ENCODE results near the gene MPZL3. TPM values are rescaled to one million over a fixed set of nuclear protein-coding genes. Genes with fewer than 3 reads are reported as not detected.
A peak's percentile ranks its signal among the peaks of the same experiment; 100 is the strongest.

Gene MPZL3
- total and polyA plus RNA-seq, 2 experiments from 2014 or later = 10.2 to 20.6 TPM

DNA sequence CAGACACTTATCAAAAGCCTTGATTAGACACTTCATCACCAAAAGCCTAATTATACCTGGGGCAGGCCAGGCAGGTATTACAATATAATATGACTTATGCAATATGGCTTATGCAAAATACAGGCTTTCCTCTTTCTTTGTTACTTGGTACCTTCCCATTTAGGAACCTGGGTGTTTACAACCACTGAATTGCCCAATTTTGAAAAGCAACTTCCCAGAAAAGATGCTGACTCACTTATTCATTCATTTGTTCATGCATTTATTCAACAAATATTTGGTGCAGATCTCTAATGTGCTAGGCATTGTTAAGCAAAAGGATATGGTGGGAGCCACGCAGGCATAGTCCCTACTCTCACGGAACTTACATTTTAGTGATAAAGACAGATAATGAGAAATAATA lies 13.7 kb downstream of the MPZL3 start:
- H3K4me3 ChIP-seq = no peak overlapping the region
- H3K27me3 ChIP-seq = no peaks in the 10 kb centered on the region
- no peaks in the 10 kb centered on the region for H3K9me2 ChIP-seq (replicated peaks; ENCODE audit: insufficient read depth)
- DNase-seq (ENCODE audit: low spot score) = no peak
- 92% methylated on average over 2 of the region's 2 CpGs for WGBS (ENCODE audit: low lambda C conversion rate, missing lambda C conversion rate)
- no peaks in the 10 kb centered on the region for H3K36me3 ChIP-seq (replicated peaks; ENCODE audit: insufficient read depth, low read depth)
- no peak overlapping the region for H3K27ac ChIP-seq
- no peak overlapping the region for H2AFZ ChIP-seq
- H4K20me1 ChIP-seq (ENCODE audit: insufficient read depth, poor library complexity, severe bottlenecking) = no peaks in the 10 kb centered on the region
- peaks cover 11% of the 10 kb centered on the region for H3K79me2 ChIP-seq
- TF ChIP-seq EZH2phosphoT487 (IDR thresholded peaks at IDR 0.05; ENCODE audit: low read depth, severe bottlenecking, unreplicated experiment) (no peak), EZH2 (IDR thresholded peaks at IDR 0.05; ENCODE audit: borderline replicate concordance) (no peak), CTCF (IDR thresholded peaks at IDR 0.05; ENCODE audit: poor library complexity) (no peak)
- no peaks in the 10 kb centered on the region for H3K9me3 ChIP-seq (ENCODE audit: low read depth)
- no peak overlapping the region for H3K4me2 ChIP-seq
- peaks cover 14% of the 10 kb centered on the region for H3K4me1 ChIP-seq (ENCODE audit: insufficient read depth)

DNA sequence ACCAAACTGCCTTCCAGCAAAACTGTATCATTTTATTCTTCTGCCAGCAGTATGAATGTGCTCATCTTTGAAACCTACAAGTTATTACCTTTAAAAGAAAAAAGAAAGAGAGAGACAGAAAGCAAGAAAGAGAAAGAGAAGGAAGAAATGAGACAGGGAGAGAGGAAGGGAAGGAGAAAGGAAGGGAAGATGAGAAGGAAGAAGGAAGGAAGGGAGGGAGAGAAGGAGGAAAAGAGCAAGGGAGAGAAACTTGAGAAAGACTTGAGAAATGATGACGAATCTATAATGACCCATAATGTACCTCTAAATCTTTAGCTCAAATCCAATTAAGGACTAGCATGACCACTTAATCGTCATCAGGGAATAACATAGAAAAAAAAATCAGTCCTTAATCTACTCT lies 16.0 kb downstream of the MPZL3 start:
- no peak overlapping the region for H2AFZ ChIP-seq
- H3K4me2 ChIP-seq = peak overlapping the region; percentile 12
- no peaks in the 10 kb centered on the region for H3K36me3 ChIP-seq (replicated peaks; ENCODE audit: insufficient read depth, low read depth)
- H3K4me1 ChIP-seq (ENCODE audit: insufficient read depth) = peaks cover 11% of the 10 kb centered on the region
- peaks cover 3% of the 10 kb centered on the region for H3K79me2 ChIP-seq
- TF ChIP-seq CTCF (IDR thresholded peaks at IDR 0.05; ENCODE audit: poor library complexity) = no peak
- no peak for TF ChIP-seq EZH2 (IDR thresholded peaks at IDR 0.05; ENCODE audit: borderline replicate concordance)
- TF ChIP-seq EZH2phosphoT487 (IDR thresholded peaks at IDR 0.05; ENCODE audit: low read depth, severe bottlenecking, unreplicated experiment) = no peak
- H3K27ac ChIP-seq = peak overlapping the region; percentile 52
- H3K9me2 ChIP-seq (replicated peaks; ENCODE audit: insufficient read depth) = no peaks in the 10 kb centered on the region
- DNase-seq (ENCODE audit: low spot score) = no peak
- H4K20me1 ChIP-seq (ENCODE audit: insufficient read depth, poor library complexity, severe bottlenecking) = no peaks in the 10 kb centered on the region
- H3K4me3 ChIP-seq = no peak overlapping the region
- no peaks in the 10 kb centered on the region for H3K9me3 ChIP-seq (ENCODE audit: low read depth)
- H3K27me3 ChIP-seq = no peaks in the 10 kb centered on the region
- 84% methylated on average over 2 of the region's 2 CpGs for WGBS (ENCODE audit: low lambda C conversion rate, missing lambda C conversion rate)

DNA sequence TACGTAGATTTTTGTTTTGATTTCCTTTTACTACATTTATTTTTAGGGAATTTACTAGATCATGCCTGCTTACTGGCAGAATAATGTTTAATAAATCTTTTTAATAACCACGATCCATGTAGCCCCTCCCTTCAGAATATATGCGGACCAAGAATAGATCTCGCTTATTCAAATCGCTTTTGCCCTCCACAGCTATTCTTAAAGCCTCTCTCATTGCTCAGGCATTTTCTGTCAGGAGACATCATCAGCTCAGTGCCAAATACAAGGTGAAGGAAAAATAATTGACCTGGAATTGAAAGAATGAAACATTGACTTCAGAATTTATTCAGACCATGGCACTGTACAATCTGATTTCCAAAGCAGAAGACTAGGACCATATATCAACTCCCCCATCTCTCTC lies 17.3 kb downstream of the MPZL3 start:
- no peak for DNase-seq (ENCODE audit: low spot score)
- no peaks in the 10 kb centered on the region for H3K9me3 ChIP-seq (ENCODE audit: low read depth)
- no peak for TF ChIP-seq CTCF (IDR thresholded peaks at IDR 0.05; ENCODE audit: poor library complexity)
- no peak for TF ChIP-seq EZH2 (IDR thresholded peaks at IDR 0.05; ENCODE audit: borderline replicate concordance)
- no peak for TF ChIP-seq EZH2phosphoT487 (IDR thresholded peaks at IDR 0.05; ENCODE audit: low read depth, severe bottlenecking, unreplicated experiment)
- no peaks in the 10 kb centered on the region for H4K20me1 ChIP-seq (ENCODE audit: insufficient read depth, poor library complexity, severe bottlenecking)
- 96% methylated on average over 5 of the region's 5 CpGs for WGBS (ENCODE audit: low lambda C conversion rate, missing lambda C conversion rate)
- H3K4me2 ChIP-seq = no peak overlapping the region
- no peaks in the 10 kb centered on the region for H3K9me2 ChIP-seq (replicated peaks; ENCODE audit: insufficient read depth)
- no peaks in the 10 kb centered on the region for H3K27me3 ChIP-seq
- H3K79me2 ChIP-seq = peaks cover 3% of the 10 kb centered on the region
- no peak overlapping the region for H2AFZ ChIP-seq
- H3K4me1 ChIP-seq (ENCODE audit: insufficient read depth) = no peaks in the 10 kb centered on the region
- H3K27ac ChIP-seq = no peak overlapping the region
- no peak overlapping the region for H3K4me3 ChIP-seq
- no peaks in the 10 kb centered on the region for H3K36me3 ChIP-seq (replicated peaks; ENCODE audit: insufficient read depth, low read depth)

- no peaks in the 10 kb centered on the region for H3K9me2 ChIP-seq (replicated peaks; ENCODE audit: insufficient read depth)
- no peaks in the 10 kb centered on the region for H3K79me2 ChIP-seq
- no peak overlapping the region for H2AFZ ChIP-seq
- no peaks in the 10 kb centered on the region for H3K27me3 ChIP-seq
- no peaks in the 10 kb centered on the region for H4K20me1 ChIP-seq (ENCODE audit: insufficient read depth, poor library complexity, severe bottlenecking)
- WGBS (ENCODE audit: low lambda C conversion rate, missing lambda C conversion rate) = 67% methylated on average over 1 of the region's 1 CpG
- no peak overlapping the region for H3K4me2 ChIP-seq
- H3K9me3 ChIP-seq (ENCODE audit: low read depth) = no peaks in the 10 kb centered on the region
- no peak overlapping the region for H3K4me3 ChIP-seq
- no peaks in the 10 kb centered on the region for H3K4me1 ChIP-seq (ENCODE audit: insufficient read depth)
- TF ChIP-seq EZH2phosphoT487 (IDR thresholded peaks at IDR 0.05; ENCODE audit: low read depth, severe bottlenecking, unreplicated experiment) = no peak
- TF ChIP-seq CTCF (IDR thresholded peaks at IDR 0.05; ENCODE audit: poor library complexity) = no peak
- TF ChIP-seq EZH2 (IDR thresholded peaks at IDR 0.05; ENCODE audit: borderline replicate concordance) = no peak
- H3K36me3 ChIP-seq (replicated peaks; ENCODE audit: insufficient read depth, low read depth) = no peaks in the 10 kb centered on the region
- no peak overlapping the region for H3K27ac ChIP-seq
- DNase-seq (ENCODE audit: low spot score) = no peak
Measured at GRCh38 chr11:118233850-118234249, 18.3 kb downstream of the MPZL3 start.

All from hepatocyte (in vitro differentiated cells).